Vagina (tissue), 2 donors: Measurements from ENCODE around the gene TMEM54. TPM values are rescaled to one million over a fixed set of nuclear protein-coding genes. Genes with fewer than 3 reads are reported as not detected.

Experiments used
- DNase-seq, 2 donors: peaks; one replicate each; pipeline ENCODE4 v3.0.0-alpha.2; 2017; ENCODE audit errors: extremely low spot score in 2 of 2
- H3K27ac ChIP-seq: fragments of 200-600 bp; sonication (generic); one replicate; pipeline ENCODE4 v1.5.1; 2019
- H3K27me3 ChIP-seq: fragments of 200-600 bp; sonication (generic); one replicate; pipeline ENCODE4 v1.5.1; 2019
- H3K36me3 ChIP-seq, 2 donors: fragments of 200-600 bp; sonication (generic); one replicate each; pipeline ENCODE4 v1.5.1; 2017 to 2019
- H3K4me1 ChIP-seq: fragments of 200-600 bp; sonication (generic); one replicate; pipeline ENCODE4 v1.5.1; 2019
- H3K4me3 ChIP-seq, 2 donors: fragments of 200-600 bp; sonication (generic); 1 replicate in 1 of 2; 2 replicates in 1 of 2; pipeline ENCODE4 v1.5.1; 2016 to 2019
- H3K9me3 ChIP-seq: fragments of 200-600 bp; sonication (generic); one replicate; pipeline ENCODE4 v1.5.1; 2019
- POLR2A ChIP-seq, 2 donors: fragments of 450-650 bp; IDR thresholded peaks; one replicate each; pipeline ENCODE4 v1.6.1; 2017; ENCODE audit warnings: antibody characterized with exemption in 2 of 2, mild to moderate bottlenecking in 2 of 2, moderate library complexity in 2 of 2
- POLR2AphosphoS5 ChIP-seq, 2 donors: sonication (generic); formaldehyde crosslinking; IDR thresholded peaks; one replicate each; pipeline ENCODE4 v1.9.0; 2017; ENCODE audit warnings: antibody characterized with exemption in 2 of 2, mild to moderate bottlenecking in 2 of 2, low read depth in 1 of 2; ENCODE audit not compliant: insufficient read depth in 1 of 2
- intact Hi-C: fragments of 100-400 bp; cut with DNase I; formaldehyde crosslinking; loops from one replicate; pipeline ENCODE4 v1.15.1; 2023
- total RNA-seq: library from RNA; depleted of rRNA; stranded (reverse); fragments of >200 nt; gene quantifications from one replicate; pipeline ENCODE4 v1.2.3, GENCODE V29; 2016
- TF ChIP-seq, protein P1 (sequence below), 3 experiments: fragments of 450-650 bp in 2 of 3; fragments of 200-600 bp in 1 of 3; sonication (generic) in 1 of 3; IDR thresholded peaks; one replicate each; pipeline ENCODE4 v1.5.1; 2017 to 2019; ENCODE audit warnings: antibody characterized with exemption in 3 of 3, mild to moderate bottlenecking in 2 of 3, moderate library complexity in 2 of 3

TMEM54 gene
- total RNA-seq, 1 donor from 2014 or later: 36.1 TPM

DNA sequence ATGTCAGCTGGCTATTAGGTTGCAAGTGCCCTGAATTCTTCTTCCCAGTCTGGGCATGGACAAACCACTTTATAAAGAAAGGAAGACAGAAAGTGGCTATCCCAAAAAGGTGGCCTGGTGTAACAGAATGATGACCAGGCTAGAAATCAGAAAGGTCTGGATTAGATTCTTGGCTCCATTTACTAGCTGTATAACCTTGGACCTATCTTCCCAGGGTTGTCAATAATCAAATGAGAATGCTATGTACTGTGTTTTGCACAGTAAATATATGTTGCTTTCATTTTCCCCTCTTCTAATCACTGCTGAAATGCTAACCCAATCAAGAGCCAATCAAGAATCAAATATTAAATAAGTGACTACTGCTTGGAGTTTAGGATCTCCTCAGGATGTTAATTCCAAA is 43.0 kb upstream of the TMEM54 start:
- peaks cover 0 to 60% of the 10 kb centered on the region in 2 donors for H3K36me3 ChIP-seq
- TF ChIP-seq, protein P1, sequence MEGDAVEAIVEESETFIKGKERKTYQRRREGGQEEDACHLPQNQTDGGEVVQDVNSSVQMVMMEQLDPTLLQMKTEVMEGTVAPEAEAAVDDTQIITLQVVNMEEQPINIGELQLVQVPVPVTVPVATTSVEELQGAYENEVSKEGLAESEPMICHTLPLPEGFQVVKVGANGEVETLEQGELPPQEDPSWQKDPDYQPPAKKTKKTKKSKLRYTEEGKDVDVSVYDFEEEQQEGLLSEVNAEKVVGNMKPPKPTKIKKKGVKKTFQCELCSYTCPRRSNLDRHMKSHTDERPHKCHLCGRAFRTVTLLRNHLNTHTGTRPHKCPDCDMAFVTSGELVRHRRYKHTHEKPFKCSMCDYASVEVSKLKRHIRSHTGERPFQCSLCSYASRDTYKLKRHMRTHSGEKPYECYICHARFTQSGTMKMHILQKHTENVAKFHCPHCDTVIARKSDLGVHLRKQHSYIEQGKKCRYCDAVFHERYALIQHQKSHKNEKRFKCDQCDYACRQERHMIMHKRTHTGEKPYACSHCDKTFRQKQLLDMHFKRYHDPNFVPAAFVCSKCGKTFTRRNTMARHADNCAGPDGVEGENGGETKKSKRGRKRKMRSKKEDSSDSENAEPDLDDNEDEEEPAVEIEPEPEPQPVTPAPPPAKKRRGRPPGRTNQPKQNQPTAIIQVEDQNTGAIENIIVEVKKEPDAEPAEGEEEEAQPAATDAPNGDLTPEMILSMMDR (IDR thresholded peaks at IDR 0.05): no peak
- H3K27ac ChIP-seq: no peak overlapping the region

DNA sequence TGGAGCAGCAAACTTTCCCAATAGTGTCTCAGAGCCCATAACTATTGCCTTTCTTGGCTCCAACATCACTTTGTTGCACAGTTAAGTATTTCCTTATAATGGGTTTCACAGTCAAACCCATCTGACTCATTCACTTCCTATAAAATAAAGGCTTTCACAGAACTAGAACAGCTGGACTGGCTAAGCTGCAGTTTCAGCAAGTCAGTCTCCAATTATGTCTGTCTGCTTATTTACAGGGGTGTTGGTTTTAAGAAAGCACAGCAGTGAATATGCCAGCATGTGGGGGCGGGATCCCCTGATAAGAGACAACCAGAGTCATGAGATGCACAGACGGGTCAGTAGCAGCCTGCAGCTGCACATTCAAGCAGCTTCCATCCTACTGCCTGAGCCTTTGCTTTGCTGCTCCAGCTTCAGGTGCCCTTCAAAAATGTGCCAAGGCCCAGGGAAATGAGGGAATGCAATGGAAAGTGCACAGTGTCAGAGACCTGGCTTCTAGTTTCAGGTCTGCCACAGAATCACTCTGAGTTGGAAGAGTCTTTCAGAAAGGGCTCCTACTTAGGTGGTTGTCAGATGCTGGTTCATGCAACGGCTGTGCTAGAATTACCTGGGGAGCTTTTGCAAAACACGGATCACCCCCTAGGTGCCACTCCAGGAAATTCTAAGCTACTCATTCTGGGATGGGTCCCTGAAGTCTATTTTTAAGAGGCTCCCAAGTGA is 38.6 kb upstream of the TMEM54 start:
- Histone ChIP-seq H3K4me1 (peaks cover 35% of the 10 kb centered on the region), H3K9me3 (no peaks in the 10 kb centered on the region), H3K36me3 (peaks cover 0 to 57% of the 10 kb centered on the region in 2 donors), H3K27ac (peak overlapping the region; percentile 82), H3K27me3 (no peaks in the 10 kb centered on the region), H3K4me3 (no peak overlapping the region)
- no peak for TF ChIP-seq POLR2A (IDR thresholded peaks at IDR 0.05)
- TF ChIP-seq POLR2AphosphoS5 (IDR thresholded peaks at IDR 0.05; ENCODE audit: insufficient read depth in 1 of 2, low read depth in 1 of 2): peak; percentile 36 to 96
- TF ChIP-seq, protein P1 (IDR thresholded peaks at IDR 0.05): no peak
- DNase-seq: no peak
- intact Hi-C loops: loop anchor here (10.0 kb wide), 2 partner anchors 65 to 105 kb away; no protein-coding TSS in a partner anchor

More for the DNA sequence above, 43.0 kb upstream of the TMEM54 start:
- intact Hi-C loops: no loop called here
- no peak overlapping the region for H3K4me3 ChIP-seq
- H3K9me3 ChIP-seq: no peaks in the 10 kb centered on the region
- H3K27me3 ChIP-seq: no peaks in the 10 kb centered on the region
- DNase-seq: no peak
- peaks cover 44% of the 10 kb centered on the region for H3K4me1 ChIP-seq

DNA sequence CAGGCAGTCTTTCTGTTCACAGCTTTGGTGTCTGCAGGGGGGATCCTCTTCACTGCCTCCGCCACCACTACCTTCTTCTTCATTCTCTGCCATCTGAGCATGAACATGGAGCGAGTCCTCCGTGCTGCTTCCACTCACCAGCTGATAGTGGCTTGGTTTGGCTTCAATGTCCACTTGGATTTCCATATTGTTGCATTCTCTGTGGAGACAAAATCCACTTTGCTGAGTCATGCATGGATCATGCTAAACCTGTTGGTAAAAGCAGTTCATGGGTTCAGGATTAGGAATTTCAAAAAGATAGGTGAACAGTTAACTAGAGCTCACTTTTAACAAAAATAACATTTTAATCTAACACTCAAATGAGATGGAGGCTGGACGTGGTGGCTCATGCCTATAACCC is 35.9 kb upstream of the TMEM54 start:
- intact Hi-C loops: loop anchor here (10.0 kb wide), 2 partner anchors 68 to 108 kb away; no protein-coding TSS in a partner anchor
- no peak for TF ChIP-seq POLR2AphosphoS5 (IDR thresholded peaks at IDR 0.05; ENCODE audit: insufficient read depth in 1 of 2, low read depth in 1 of 2)
- no peak for TF ChIP-seq POLR2A (IDR thresholded peaks at IDR 0.05)
- TF ChIP-seq, protein P1 (IDR thresholded peaks at IDR 0.05): no peak
- no peak overlapping the region for H3K27ac ChIP-seq
- H3K36me3 ChIP-seq: peaks cover 0 to 34% of the 10 kb centered on the region in 2 donors
- no peaks in the 10 kb centered on the region for H3K27me3 ChIP-seq
- H3K4me1 ChIP-seq: peaks cover 45% of the 10 kb centered on the region
- no peak for DNase-seq
- H3K4me3 ChIP-seq: no peak overlapping the region
- H3K9me3 ChIP-seq: no peaks in the 10 kb centered on the region

DNA sequence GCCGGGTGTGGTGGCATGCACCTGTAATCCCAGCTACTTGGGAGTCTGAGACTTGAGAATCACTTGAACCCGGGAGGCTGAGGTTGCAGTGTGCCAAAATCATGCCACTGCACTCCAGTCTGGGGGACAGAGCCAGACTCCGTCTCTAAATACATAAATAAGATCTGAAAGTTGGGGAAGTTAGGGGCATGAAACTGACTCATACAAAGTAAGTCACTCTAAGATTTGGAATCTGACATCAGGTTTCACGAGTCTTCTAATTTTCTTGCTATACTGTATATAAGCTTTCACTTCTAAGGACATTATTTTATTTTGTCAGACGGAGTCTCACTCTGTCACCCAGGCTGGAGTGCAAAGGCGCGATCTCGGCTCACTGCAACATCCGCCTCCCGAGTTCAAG is 33.3 kb upstream of the TMEM54 start:
- H3K36me3 ChIP-seq: peaks cover 0 to 26% of the 10 kb centered on the region in 2 donors
- DNase-seq: no peak
- peak overlapping the region; percentile 52 for H3K27ac ChIP-seq
- no peak overlapping the region for H3K4me3 ChIP-seq
- H3K27me3 ChIP-seq: no peaks in the 10 kb centered on the region
- intact Hi-C loops: loop anchor here (5.0 to 10.0 kb wide), 3 partner anchors 70 to 148 kb away; partner anchors contain the start of gene AZIN2
- H3K4me1 ChIP-seq: peaks cover 20% of the 10 kb centered on the region
- TF ChIP-seq, protein P1 (IDR thresholded peaks at IDR 0.05): no peak
- TF ChIP-seq POLR2AphosphoS5 (IDR thresholded peaks at IDR 0.05; ENCODE audit: insufficient read depth in 1 of 2, low read depth in 1 of 2): no peak
- no peaks in the 10 kb centered on the region for H3K9me3 ChIP-seq

DNA sequence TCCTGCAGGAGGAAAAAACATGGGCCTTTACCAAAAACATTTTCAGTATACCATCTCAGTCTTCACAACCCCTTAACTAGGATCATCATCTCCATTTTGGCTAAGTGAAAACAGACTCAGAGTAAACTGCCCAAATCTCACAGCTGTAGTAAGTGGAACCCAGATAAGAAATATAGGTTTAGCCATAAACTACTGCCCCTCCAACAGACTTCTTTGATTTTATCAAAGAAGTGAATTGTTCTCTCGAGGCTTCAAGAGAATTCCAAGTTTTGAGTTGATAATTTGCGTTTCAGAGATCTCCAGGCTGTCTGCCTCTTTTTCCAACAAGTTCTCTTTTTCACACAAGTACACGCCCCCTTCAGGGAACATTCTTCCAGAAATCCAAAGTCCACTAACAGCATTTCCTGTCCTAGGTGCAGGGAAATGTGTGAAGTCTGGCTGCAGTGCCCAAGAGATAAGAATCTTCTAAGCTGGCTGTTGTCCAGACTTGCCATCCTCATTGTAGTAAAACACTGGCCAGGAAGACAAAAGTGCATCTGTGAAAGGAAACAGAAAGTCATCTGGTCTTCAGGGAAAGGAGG is 32.6 kb upstream of the TMEM54 start:
- intact Hi-C loops: loop anchor here (5.0 to 10.0 kb wide), 3 partner anchors 71 to 148 kb away; partner anchors contain the start of gene AZIN2
- H3K4me3 ChIP-seq: no peak overlapping the region
- no peaks in the 10 kb centered on the region for H3K9me3 ChIP-seq
- peaks cover 0 to 26% of the 10 kb centered on the region in 2 donors for H3K36me3 ChIP-seq
- H3K27ac ChIP-seq: peak overlapping the region; percentile 52
- TF ChIP-seq POLR2A (IDR thresholded peaks at IDR 0.05) (no peak), POLR2AphosphoS5 (IDR thresholded peaks at IDR 0.05; ENCODE audit: insufficient read depth in 1 of 2, low read depth in 1 of 2) (peak in 1 of 2 donors; percentile 11)
- TF ChIP-seq, protein P1 (IDR thresholded peaks at IDR 0.05): peak in 1 of 3 experiments; percentile 10
- peaks cover 14% of the 10 kb centered on the region for H3K4me1 ChIP-seq
- no peak for DNase-seq
- no peaks in the 10 kb centered on the region for H3K27me3 ChIP-seq
